B cell (primary cell): ENCODE results near the gene BICDL1.

Experiments used
- EZH2 ChIP-seq: IDR thresholded peaks from 2 replicates; pipeline ENCODE4 v1.6.1; 2012; ENCODE audit warnings: borderline replicate concordance, low read depth, mild to moderate bottlenecking, moderate library complexity, low read length; ENCODE audit not compliant: insufficient read depth, poor library complexity, severe bottlenecking
- TF ChIP-seq, protein P1 (sequence below): fragments of 200-600 bp; IDR thresholded peaks from one replicate; pipeline ENCODE4 v1.8.0; 2022; ENCODE audit warnings: antibody characterized with exemption, mild to moderate bottlenecking

DNA sequence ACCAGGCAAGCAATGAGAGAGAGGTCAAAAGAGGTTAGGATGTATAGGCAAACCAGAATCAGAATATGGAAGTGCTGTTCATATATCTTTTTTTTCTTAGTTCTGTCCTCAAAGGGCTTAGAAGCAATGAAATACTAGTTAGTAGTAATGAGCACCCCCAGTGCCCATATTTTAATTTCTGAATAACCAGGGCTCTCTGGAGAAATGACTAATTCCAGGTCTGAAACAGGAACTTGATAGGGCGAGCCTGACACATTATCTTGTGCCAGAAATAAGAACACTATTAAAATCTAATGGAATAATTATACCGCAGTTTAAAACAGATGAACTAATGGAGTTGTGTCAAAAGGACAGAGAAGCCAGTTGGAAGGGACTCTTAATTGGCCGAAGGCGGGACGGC lies 30.9 kb downstream of the BICDL1 start:
- TF ChIP-seq, protein P1, sequence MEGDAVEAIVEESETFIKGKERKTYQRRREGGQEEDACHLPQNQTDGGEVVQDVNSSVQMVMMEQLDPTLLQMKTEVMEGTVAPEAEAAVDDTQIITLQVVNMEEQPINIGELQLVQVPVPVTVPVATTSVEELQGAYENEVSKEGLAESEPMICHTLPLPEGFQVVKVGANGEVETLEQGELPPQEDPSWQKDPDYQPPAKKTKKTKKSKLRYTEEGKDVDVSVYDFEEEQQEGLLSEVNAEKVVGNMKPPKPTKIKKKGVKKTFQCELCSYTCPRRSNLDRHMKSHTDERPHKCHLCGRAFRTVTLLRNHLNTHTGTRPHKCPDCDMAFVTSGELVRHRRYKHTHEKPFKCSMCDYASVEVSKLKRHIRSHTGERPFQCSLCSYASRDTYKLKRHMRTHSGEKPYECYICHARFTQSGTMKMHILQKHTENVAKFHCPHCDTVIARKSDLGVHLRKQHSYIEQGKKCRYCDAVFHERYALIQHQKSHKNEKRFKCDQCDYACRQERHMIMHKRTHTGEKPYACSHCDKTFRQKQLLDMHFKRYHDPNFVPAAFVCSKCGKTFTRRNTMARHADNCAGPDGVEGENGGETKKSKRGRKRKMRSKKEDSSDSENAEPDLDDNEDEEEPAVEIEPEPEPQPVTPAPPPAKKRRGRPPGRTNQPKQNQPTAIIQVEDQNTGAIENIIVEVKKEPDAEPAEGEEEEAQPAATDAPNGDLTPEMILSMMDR = no peak
- TF ChIP-seq EZH2 = no peak
